Glomerular visceral epithelial cell (primary cell): ENCODE measurements around the gene RAB28.
A peak's percentile ranks its signal among the peaks of the same experiment; 100 is the strongest.

ENCODE experiments used
- DNase-seq: peaks from one replicate; pipeline ENCODE4 v3.0.0-alpha.2; 2016; ENCODE audit errors: extremely low spot score

The RAB28 gene

DNA sequence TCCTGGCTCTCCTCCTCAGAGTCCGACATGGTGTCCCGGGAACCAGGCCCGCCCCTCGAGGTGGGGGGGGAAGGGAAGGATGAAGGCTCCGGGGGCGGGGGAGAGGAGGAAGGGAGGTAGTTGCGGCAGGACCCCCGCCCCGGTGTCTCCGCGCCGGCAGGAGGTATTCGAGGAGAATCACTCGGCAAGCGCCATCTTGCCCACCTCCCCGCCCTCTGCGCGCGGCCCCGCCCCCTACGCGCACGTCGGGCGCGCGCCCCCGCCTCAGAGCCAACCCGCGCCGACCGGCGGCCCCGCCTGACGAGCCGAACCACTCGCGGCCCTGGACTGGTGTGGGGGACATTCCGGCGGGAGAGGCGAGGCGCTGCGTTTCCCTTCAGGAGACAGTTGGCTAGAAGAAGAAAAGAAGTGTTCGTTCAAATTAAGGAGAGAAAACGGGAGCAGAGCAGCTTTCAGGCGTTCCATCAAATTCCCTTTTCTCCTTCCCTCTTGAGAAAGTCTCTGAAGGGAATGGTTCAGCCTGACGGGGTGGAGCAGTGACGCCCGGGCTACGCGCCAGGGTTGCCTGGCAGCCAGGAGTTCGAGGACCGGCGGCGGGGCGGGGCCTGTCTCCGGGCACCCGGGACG, at the start of gene RAB28:
Gene RAB28 (minus strand): TSS at position 219 of the 627 bp plus-strand sequence.
- DNase-seq, result peak; percentile 92

DNA sequence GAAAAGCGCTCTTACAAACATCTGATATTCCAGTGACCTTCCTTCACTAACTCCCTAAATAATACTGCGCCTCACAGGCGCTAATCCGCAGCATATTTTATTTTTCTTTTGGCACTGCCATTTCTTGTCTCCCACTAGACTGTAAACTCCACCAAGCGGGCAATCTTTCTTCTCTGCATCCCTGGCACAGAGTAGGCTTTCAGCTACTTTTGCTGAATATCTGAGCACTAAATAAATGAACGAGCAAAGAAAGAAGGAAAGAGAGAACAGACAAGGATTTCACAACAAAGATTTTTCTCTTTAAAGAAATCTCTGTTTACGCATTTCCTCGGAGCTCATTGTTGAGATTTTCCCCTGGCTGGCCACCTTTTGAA, 47.5 kb upstream of the RAB28 start:
- DNase-seq, result no peak

DNA sequence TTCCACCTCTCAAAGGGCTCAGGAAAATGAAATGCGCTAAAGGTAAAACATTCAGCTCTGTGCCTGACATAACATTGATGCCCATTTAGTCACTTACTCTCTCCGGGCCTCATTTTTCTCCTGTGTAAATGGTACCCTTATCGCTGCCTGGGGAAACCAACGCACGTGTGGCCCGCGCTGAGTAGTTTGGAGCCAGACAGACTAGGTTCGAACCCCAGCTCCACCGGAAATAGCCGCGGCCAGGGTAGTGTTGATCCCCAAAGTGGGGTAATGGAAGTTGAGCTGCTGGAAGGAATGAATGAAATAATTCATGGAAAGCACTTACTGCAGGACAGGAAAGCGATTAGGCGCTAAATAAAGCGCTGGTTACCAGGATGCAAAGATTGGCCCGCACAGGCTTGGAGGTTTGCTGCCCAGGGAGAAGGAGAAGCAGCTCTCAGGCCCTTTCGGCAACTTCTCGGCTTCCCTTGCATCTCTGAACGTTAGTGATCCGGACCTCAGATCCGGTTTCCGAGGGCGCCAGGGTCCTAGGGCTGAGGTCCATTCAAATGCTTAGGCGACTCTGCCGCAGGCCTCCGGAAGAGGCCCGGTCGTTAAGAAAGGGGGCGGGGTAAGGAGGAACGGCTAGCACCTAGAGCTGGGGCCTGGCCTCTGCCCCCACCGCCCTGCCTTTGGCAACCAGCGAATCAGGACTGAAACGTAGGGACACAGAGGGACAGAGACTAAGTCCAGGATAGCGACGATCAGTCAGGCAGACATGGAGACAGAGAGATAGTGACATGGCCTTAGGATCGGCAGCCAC, 46.9 kb upstream of the RAB28 start:
- no peak for DNase-seq

- DNase-seq, result no peak
These were observed 45.2 kb upstream of the RAB28 start for GRCh38 chr4:13529128-13529919.

GRCh38 chr4:13528821-13529127, 44.6 kb upstream of the RAB28 start:
- DNase-seq, result no peak

- no peak for DNase-seq
These were observed 44.1 kb upstream of the RAB28 start for GRCh38 chr4:13527981-13528820.

- no peak for DNase-seq
These were observed 43.2 kb upstream of the RAB28 start for GRCh38 chr4:13527192-13527980.

- no peak for DNase-seq
These were observed 42.5 kb upstream of the RAB28 start for GRCh38 chr4:13526658-13527057.

DNA sequence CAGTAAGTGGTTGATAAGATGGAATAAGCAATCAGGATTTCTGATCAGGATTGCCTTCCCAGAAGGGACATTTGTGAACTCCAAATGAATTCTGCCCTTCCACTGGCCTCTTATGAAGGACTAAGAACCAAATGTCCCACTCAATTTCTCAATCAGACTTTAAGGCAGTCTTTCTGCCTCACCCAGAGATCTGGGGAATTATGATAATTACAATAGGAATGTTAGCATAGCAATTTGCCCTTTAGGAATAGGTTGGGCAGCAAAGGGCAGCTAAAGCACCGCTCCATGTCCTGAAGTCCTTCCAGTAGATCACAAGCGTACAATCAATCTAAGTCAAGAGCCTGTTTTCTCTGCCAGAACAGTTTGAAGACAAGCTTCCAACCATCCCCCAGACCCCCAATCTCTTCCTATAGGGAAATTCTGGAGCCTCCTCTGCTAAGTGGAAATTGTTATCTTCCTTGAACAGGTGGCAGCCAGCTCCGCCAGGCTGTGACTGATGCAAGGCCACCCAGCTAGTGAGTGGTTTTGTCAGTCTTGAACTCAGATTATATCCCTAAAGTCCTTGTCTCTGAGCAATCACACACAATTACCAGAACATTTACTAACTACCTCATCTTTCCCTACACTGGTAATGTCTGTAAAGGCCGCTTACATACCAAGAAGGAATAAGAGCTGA, 41.6 kb upstream of the RAB28 start:
- DNase-seq, result no peak

GRCh38 chr4:13524504-13525243, 40.5 kb upstream of the RAB28 start:
- DNase-seq, result peak; percentile 62

DNA sequence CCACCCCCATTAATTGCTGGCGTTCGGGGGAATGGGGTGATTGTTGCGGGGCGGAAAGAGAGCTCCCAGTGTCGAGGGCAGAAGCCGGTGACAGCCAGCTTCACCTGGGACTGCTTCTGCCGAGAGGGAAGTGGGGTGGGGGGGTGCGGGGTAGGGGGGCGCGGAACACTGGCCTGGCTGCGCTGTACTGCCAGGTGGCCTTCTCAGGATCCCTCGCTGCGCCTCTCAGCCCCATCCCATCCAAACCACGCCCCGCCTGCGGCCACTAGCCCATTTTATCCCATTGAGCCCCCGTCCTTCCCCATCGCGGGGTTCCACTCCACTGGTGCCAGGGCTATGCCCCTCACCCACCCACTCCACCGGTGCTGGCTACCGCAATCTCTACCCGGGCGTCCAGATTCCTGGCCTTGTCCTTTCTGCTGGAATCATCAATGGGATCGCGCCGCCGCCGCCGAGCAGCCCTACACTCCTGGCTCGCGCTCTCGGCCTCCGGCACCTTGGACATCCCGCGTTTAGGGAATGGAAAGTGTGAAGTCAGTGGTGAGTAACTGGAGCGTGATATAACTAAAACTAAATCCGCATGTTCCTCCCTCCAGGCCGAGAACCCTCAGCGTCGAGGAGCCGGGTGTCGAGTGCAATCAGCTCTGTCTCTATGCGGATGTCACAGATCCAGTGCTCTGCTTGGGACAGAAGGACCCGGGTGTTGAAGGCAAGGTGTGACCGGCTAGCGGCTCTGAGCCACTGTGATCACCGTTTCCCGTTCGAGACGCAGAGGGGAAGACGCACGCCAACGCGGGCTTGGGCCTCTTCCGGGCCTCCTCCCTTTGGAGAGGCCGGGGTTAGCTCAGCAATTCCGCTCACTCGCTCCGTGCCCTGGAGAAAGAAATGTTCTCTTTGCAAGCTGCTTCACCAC, 39.7 kb upstream of the RAB28 start:
- no peak for DNase-seq

GRCh38 chr4:13523105-13523477, 39.0 kb upstream of the RAB28 start:
- DNase-seq, result no peak

DNA sequence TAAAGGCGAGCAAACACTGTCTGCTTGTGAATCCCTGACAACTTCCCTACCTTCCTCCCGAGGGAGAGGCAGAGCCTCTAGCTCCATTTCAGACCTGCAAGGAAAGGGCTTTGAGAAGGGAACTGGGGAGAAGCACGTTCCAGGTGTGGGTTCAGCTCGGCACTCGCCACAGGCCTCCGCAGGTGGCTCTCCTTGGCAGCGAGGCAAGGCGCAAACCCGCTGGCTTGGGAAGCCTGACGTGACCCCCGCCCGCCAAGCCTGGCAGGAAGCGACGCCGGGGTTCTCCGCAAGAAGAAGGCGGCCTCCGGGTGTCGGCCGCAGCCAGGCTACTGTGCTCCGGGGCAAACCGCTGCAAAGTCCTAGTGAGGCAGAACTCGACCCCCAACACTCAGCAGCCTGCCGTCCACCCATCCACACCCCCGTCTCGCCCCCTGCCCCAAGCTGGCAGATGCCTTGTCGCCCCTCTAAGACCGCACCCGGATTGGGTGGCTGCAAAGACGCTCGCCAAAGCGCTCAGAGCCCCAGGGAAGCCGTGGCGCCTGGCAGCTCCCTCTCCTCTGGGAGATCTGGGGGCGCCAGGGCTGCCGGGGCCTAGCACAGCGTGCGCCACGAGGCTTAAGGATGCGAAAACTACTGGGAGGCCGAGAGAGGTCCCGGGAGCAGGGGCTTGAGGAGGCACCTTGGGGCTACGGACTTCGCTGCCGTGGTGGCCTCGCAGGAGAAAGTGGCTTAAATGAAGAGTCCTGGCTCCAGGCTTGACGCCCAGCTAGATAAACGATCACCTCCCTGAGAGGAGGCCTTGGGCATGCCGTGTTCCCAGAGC, 38.4 kb upstream of the RAB28 start:
- DNase-seq, result no peak

DNA sequence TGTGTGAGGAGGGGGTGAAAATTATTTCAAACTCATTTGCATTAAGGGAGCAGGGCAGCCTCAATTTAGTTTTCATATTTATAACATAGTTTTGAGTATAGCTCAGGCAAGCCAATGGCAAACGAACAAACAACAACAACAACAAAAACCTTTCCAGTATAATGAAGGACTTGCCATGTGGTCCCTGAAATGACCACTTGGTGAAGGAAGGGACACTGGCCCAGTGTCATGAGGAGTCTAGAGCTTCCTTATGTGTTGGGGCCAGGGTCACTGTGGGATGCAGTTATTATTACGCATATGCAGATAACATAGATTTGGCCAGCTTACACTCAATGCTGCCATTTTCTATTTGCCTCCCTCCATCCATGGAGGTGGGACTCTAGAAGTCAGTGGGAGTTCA, 36.9 kb upstream of the RAB28 start:
- no peak for DNase-seq

DNA sequence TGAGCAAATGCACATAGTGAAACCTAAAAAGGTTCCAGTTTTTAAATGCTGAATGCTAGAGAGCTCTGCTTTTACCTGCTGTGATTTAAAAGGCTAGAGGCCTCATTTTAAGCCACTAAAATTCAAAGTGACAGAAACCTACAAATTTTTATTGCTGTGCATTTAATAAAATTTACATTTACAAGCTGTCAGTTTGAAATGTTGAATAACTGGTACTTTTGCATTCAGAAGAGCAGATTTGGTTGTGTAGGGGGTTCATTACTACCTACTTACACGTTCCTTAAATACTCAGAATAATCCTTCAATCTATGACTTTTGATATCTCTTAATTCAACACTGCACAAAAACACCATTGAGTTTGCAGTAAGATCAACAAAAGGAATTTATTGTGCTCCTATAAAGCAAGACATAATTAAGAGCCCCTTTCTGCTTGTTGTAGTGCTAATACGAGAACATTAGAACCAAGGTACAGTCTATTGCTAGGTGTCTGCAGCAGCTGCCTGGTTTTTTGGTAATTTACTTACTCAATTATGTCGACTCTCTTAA, 32.2 kb upstream of the RAB28 start:
- DNase-seq, result no peak

- no peak for DNase-seq
These were observed 31.1 kb upstream of the RAB28 start for GRCh38 chr4:13515268-13515667.

GRCh38 chr4:13514722-13515121, 30.6 kb upstream of the RAB28 start:
- no peak for DNase-seq

DNA sequence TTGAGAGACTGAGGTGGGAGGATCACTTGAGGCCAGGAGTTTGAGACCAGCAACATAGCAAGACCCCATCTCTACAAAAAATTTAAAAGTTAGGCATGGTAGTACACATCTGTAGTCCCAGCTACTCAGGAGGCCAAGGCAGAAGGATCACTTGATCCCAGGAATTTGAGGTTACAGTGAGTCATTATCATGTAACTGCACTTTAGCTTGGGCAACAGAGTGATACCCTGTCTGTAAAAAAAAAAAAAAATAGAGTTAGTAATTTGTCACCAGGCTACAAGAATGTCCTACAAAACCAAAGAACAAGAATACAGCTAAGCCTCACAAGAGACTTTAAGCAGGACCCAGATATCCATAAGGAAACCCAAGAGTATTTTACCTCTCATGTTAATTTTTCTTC, 27.0 kb upstream of the RAB28 start:
- DNase-seq, result peak; percentile 26
